GM15510 (cell line): ENCODE results near the gene FAM107B.
A peak's percentile ranks its signal among the peaks of the same experiment; 100 is the strongest.

Source experiments
- POLR2A ChIP-seq: IDR thresholded peaks from 3 replicates; pipeline ENCODE4 v1.6.1; 2011; ENCODE audit warnings: borderline replicate concordance; ENCODE audit not compliant: insufficient read length; ENCODE audit errors: extremely low read depth

FAM107B gene

DNA sequence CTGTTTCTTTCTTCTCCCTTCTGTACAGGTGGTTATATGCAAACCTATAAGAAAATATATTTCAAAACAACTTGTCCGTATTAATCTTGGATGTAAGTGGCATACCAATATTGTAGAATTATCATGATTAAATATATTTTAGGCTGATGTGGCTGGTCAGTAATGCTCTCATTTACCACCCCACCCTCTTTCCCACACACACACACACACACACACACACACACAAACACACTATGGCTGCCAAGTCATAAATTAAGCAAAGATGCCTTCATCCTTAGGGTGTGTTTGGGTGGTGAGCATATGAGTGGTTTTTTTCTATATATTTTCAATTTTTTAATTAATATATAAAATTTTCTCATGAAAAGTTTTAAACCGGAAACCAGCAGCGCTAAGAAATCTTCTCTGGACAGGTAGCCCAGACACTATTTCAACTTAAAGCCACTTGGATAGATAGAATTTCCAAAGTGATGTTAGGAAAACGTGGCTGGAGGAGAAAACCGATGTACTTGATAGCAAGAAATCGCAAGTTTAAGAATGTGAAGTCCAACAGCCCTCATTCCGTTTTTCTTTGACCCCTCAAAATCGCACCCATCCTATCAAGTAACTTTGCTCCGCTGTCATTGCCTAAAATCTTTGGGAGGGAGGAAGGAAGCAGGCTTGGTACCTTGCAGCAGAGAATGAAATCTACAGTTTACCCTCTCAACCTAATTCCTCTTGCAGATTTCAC lies 171.7 kb downstream of the FAM107B start:
- no peak for TF ChIP-seq POLR2A

DNA sequence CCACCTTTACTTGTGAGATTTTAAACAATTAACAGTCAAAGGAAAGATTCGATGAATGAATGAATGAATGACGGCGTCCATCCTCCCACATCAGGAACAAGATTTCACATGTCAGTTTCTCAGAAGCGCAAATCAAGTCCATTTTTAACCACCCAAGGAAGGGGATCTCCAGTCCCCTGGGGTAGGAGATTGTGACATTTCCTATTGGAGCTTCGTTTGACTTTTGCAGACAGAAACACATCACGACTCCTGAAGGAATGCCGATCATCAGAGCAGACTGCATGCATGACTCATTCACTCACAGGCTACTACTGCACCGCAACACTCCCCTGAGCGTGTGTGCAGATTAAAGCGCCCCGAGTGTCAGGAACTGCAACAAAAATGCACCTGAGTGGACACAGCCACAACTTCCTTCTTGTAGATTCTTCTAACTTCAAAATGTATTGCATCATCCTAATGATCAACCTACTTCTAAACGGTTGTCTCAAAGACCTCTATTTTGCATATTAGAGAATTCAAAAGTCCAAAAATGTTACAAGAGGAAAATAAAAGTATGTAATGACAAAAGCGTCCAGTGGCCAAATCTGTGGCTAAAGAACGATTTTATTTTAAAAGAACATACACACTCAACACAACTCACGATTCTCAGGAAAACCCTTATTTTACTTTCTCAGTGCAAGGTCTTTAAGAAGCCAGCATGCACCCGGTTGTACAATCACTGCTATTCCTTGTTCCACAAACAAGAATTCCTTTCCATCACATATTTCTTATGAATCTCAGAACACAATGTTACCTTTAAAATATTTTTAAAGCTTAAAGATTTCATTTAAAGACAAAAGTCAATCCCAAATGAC lies 172.6 kb downstream of the FAM107B start:
- peak; percentile 8 for TF ChIP-seq POLR2A

DNA sequence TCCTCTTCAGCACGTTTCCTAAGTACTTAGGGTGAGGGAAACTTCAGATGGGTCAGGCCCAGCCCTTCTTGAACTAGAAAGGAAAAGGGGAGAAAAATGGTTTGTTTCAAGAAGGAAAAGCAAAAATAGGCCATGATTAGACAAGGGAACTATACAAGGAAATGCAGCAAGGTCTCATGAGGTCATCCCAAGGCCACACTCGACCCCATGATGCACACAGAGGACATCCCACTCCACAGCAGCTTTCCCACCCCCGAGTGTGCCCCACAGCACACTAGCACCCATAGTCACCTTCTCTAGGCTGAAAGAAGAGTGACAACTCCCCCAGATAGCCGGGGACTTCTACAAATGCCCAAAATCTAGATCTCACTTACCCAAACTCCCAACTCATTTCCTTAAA lies 173.4 kb downstream of the FAM107B start:
- TF ChIP-seq POLR2A: no peak

DNA sequence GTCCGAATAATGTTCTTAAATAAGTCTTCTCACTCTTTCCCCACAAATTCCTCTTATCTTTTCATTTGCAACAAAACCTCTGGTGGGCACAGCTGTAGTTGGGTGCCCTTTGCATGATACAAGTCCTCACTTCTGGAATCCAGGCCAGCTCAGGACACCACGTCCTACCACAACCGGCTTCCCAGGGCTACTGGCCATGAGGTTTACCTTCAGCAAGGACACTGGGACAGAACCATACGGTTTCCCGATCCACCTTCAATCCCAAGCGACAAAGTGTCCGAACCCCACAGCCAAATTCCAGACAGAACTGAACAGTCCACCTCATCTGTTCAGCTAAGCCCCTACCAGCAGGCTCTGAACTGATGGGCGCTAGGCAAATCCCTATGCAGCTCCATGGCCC lies 174.6 kb downstream of the FAM107B start:
- TF ChIP-seq POLR2A: no peak

DNA sequence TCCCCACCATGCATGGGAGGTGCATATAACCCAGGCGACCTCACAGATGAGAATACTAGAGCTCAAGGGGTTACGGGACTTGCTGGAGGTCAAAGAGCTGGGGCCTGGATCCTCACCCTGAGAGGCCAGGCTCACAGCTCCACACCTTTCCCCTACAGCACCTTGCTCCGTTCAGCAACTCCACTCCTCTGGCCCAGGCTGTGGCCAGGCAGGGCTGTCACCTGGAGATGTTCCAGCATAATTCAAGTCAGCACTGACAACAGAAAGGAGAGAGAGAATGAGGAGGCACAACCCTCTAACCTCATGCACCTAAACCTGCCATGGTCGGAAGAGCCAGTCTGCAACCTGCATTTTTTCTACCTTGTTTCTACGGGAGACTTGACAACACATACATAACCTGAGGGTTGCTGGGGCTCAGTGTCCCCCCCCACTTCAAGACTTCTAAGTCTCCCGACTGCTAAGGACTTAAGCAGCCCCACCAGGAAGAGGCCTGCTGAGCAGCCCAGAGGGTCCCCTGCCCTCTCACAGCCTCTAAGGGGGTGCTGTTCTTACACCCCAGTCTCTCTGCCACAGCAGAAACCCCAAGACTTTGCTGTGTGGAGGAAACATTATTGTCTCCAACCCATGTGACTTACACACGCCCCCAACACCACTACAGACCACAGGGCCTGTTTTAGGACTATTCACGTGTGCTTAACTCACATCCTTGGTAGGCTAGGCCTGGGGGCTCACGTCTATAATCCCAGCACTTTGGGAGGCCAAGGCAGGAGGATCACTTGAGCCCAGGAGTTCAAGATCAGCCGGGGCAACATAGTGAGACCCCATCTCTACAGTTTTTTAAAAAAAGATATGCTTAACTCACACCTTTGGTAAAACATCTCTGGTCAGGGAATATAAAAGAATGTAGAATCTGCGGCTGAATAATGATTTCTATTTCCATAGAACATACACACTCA lies 175.6 kb downstream of the FAM107B start:
- no peak for TF ChIP-seq POLR2A

DNA sequence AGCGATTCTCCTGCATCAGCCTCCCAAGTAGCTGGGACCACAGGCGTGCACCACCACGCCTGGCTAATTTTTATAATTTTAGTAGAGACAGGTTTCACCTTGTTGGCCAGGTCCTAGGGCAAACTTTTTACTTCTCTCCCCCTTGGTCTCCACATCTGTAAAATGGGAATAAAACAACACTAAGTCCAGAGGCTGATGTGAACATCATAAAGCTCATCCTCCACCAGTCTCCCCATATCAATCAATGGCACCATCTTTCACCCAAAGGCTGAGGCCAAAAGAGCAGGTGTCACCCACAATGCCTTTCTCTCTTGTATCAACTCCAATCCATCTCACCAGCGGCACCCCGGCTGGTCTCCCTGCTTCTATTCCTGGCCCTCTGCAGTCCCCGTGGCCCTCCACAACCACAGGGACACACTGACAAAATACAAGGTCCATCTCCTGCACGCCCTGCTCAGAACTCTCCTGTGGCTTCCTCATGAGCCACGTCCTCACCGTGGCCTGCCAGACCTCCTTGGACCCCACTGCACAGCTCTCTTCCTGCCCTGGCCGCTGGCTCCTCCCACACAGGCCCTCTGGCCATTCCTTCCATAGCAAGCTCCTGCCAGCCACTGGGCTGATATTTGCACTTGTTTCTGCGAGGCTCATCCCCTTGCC lies 179.0 kb downstream of the FAM107B start:
- no peak for TF ChIP-seq POLR2A

DNA sequence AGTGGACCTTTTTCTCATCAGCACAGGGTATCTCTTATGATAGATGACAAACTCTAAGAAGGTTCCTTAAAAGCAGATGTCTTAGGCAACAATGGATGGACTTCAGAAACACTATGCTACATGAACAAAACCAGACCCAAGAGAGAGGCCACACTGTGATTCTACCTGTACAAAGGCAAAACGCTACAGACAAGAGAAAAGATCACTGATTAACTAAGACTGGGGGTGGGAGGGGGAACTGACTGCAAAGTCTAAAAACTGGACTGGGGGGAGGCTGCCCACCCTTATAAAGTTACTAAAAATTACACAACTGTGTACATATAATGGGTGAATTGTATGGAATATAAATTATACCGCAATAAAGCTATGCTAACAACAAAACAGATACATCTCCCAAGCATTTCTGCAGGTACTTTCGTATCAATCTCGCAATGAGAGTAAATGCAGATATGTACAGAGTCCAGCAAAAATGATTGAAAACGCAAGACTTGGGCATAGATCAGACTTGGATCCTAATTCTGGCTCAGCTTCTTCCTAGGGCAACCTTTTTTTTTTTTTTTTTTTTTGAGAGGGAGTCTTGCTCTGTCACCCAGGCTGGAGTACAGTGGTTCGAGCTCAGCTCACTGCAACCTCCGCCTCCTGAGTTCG lies 179.7 kb downstream of the FAM107B start:
- no peak for TF ChIP-seq POLR2A

DNA sequence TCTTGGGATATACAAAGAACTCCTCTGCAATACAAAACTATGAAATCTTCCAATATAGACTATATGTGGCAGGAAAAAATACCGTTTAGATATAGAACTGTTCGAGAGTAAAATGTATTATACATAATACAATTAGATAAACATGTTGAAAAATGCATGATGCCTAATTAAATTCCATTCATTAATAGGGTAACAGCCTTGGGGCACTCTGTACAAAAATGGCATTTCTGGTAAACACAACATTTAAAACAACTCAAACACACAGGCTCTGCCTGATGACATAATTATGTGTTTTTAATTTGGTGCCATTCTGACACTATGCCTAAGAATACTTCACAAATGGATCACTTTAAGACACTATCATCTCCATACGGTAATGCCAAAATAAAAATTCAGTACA lies 180.9 kb downstream of the FAM107B start:
- TF ChIP-seq POLR2A: no peak

DNA sequence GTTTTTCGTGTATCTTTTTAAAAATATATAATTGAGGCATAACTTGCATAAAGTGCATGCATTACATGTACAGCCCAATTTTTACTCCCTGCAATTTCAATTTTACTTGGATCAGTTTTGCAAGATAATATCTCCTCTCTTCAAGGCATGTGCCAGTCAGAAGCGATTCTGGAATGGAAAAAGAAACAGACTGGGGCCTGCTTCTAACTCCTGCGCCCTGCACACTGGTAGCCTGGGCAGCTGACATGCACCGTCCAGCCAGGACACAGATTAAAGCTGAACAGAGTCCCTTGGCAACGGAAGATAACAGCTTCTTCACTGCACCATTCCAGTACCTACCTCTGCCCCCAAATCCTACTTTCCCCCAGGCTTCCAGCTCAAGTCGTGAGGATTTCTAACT lies 182.1 kb downstream of the FAM107B start:
- no peak for TF ChIP-seq POLR2A

DNA sequence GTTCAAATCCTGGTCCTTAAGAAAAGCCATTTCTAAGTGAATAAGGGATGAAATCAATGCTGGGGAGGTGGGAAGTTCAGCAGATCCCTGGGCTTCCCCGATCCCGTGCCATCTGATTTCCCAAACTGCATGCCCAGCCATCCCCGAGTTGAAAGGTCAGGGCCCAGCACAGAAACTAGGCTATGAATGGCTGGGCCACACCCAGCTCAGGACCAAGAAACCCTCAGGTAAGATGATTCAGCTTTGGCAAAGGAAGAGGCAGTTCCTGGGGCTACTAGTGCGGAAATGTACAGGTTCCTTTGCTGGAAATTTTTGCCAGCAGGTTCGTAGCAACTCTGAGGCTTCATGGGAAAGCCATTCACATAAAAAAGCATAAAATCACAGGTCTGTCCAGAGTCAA lies 182.7 kb downstream of the FAM107B start:
- no peak for TF ChIP-seq POLR2A

DNA sequence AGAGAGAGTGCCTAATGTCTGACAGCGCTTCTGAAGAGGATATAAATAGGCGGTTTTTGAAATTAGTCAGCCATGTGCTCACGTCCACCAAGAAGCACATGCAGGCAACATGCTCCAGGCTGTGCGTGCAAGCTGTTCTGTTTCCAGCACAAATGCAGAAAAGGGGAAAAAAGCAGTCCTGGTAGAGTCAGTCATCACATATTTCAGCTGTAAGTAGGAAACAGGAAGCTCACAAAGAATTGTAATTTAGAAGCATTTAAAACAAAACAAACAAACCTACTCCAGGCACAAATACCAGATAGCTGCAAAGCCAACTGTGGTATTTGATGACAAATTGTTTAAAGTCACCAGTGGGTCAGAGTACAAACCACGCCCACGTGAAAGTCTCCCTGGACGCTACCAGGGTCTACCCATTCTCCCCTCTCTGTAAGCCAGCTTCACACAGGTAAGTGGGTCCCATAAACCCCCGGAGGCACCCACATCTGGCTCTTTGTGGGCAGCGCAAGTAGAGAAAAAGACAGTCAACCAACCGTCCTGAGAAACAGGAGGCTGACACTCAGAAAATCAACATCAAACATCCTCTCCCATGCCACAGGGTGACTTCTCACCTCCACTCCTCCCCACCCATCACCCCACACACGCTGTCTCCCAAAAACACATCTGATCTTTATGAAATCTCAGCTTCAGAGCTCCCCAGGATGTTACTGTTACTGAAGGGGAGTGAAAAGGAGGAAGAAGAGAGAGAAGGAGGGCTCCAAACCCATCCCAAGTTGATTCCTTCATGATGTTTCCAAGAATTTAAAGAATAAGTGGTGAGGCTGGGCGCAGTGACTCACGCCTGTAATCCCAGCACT lies 186.4 kb downstream of the FAM107B start:
- no peak for TF ChIP-seq POLR2A

DNA sequence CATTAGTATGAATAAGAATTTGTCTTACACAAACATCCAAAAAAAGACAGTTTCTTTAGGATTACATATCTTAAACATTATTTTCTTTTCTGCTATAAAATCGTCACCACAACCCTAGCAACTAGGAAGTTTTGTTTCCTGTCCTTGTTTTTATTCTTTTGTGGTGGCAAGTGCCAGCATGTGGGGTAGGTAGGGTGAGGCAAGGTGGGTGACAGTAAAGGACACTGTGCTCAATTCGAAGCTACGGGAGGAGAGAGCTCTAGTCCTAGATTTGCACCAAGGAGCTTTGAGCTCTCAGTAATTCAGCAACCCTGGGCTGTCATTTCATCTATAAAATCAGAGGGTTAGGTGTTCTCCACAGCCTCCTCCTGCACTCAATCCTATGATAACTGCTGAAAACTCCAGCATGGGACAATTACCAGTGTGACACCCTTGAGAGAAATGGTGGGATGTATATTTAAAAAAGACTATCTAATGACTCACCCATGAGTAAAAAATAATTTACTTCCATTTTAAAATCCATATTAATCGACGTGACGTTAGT lies 187.1 kb downstream of the FAM107B start:
- TF ChIP-seq POLR2A: no peak

DNA sequence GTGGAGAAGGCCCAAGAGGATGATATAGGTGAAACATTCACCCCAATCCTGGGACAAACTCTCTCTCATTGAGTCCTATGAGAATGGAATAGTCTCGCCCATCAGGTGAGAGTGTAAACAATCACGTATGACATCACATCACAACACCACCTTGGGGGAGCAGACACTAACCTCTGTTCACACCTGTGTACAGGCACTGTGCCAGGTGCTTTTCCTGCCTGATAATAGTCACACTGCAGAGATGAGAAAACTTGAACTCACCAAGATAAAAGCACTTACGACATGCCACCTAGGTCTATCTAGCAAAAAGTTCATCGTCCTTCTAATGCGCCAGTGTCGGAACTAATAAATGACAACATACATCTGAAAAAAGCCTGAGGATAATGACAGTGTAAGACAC lies 187.8 kb downstream of the FAM107B start:
- no peak for TF ChIP-seq POLR2A
